GM10248 (cell line): ENCODE data around the gene FOSL1.

Source experiments
- CTCF ChIA-PET: fragments of 300-600 bp; sonication (Branson Sonifier 250); formaldehyde crosslinking; extraction: SDS; loops from one replicate; lab custom pipeline; 2021; ENCODE audit warnings: antibody characterized with exemption; lab: Yijun Ruan, JAX
- POLR2A ChIA-PET: fragments of 350-650 bp; sonication (Branson Sonifier 250); formaldehyde crosslinking; extraction: SDS; loops from one replicate; lab custom pipeline; 2020; ENCODE audit warnings: antibody characterized with exemption; lab: Yijun Ruan, JAX
- DNase-seq: peaks from one replicate; pipeline ENCODE4 v3.0.0; 2012; ENCODE audit errors: extremely low spot score
- TF ChIP-seq, protein P1 (sequence below): IDR thresholded peaks from 2 replicates; pipeline ENCODE4 v1.5.1; 2012; ENCODE audit warnings: mild to moderate bottlenecking, low read depth; ENCODE audit errors: extremely low read depth, missing control alignments, control extremely low read depth

Gene FOSL1

DNA sequence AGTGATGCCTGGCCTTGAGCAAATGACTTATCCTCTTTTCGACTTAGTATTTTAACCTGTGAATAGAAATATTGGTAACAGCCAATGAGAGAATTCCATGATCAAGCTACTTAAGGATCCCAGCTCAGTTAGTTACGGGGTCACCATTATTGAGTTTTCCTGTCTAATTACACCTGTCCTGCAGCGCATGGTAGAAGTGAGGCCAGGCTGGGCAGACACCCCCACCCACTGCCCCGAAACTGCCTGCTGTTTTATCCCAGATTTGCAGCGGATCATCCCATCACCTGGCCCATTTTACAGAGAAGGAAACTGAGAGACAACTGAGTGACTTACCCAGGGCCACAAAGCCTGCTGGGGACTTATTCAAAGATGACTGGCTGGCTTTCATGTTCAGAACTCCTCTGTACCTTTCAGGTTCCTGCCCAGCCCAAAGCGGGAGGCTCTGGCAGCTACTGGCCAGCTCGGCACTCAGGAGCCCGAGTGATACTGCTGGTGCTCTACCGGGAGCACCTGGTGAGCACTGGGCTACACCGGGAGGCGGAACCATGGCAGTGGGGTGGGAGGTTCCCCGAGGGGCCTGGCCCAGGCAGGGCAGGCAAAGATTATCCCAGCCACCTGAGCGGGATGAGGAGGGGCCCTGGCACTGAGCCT is 38.5 kb downstream of the FOSL1 start:
- TF ChIP-seq, protein P1, sequence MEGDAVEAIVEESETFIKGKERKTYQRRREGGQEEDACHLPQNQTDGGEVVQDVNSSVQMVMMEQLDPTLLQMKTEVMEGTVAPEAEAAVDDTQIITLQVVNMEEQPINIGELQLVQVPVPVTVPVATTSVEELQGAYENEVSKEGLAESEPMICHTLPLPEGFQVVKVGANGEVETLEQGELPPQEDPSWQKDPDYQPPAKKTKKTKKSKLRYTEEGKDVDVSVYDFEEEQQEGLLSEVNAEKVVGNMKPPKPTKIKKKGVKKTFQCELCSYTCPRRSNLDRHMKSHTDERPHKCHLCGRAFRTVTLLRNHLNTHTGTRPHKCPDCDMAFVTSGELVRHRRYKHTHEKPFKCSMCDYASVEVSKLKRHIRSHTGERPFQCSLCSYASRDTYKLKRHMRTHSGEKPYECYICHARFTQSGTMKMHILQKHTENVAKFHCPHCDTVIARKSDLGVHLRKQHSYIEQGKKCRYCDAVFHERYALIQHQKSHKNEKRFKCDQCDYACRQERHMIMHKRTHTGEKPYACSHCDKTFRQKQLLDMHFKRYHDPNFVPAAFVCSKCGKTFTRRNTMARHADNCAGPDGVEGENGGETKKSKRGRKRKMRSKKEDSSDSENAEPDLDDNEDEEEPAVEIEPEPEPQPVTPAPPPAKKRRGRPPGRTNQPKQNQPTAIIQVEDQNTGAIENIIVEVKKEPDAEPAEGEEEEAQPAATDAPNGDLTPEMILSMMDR = no peak
- ChIA-PET POLR2A (interaction anchor here (1.2 kb wide), 1 partner anchor 10 kb away, joined by 5 read pairs; no protein-coding TSS in a partner anchor), CTCF (interaction anchor here (1.2 to 17.2 kb wide), 6 partner anchors 10 to 149 kb away, joined by 3 to 535 read pairs (median 6); partner anchors contain the start of genes CCDC85B, CTSW, EFEMP2 and FIBP)
- DNase-seq = no peak

DNA sequence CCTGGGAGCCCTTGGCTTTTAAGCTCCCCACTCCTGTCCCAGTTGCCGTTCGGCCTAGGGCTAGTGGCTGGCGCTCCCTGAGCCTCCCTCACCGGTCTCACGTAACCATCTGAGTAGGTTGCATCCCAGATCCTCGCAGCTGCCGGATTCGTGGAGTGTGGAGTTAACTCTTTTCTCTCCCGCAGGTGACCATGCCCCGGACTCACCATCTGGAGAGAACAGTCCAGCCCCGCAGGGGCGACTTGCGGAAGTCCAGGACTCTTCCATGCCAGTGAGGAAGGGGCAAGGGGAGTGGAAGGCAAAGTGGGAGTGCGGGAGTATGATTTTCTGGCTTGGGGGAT is 39.1 kb downstream of the FOSL1 start:
- TF ChIP-seq, protein P1 = no peak
- CTCF ChIA-PET = interaction anchor here (1.0 to 17.2 kb wide), 8 partner anchors 10 to 149 kb away, joined by 3 to 535 read pairs (median 5); partner anchors contain the start of genes CCDC85B, CTSW, EFEMP2 and FIBP
- POLR2A ChIA-PET = interaction anchor here (1.2 kb wide), 1 partner anchor 10 kb away, joined by 5 read pairs; no protein-coding TSS in a partner anchor
- no peak for DNase-seq

DNA sequence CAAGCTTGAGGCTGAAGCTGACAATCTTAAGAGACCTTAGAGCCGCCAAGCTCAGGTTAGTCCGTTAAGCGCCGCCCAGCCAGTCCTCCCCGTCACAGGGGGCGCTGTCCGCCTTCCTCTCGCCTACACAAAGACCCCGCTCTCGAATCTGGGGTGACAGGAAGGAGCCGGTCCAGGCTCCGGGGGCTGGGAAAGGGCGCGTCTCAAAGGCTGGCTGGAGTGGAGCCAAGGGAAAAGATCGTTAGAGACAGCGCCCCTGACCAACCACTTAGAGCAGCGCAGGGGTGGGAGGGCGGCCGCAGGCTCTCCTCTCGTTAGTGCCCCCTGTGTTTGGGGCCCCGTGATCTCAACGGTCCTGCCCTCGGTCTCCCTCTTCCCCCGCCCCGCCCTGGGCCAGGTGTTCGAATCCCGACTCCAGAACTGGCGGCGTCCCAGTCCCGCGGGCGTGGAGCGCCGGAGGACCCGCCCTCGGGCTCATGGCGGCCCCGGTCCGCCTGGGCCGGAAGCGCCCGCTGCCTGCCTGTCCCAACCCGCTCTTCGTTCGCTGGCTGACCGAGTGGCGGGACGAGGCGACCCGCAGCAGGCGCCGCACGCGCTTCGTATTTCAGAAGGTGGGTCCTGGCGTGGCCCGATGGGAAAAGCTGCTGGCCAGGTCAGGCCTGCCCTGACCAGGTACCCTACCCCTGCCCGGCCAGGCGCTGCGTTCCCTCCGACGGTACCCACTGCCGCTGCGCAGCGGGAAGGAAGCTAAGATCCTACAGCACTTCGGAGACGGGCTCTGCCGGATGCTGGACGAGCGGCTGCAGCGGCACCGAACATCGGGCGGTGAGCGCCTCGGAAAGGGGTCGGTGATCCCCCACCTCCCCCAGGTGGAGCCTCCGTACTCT is 39.7 kb downstream of the FOSL1 start, which contains the start of gene MUS81:
Gene MUS81 (plus strand): TSS at position 156 of the 887 bp plus-strand sequence. CDS start 321 bp downstream, at position 477.
- peak; percentile 90 for DNase-seq
- POLR2A ChIA-PET = interaction anchor here (0.6 to 2.6 kb wide), 13 partner anchors 8 to 198 kb away, joined by 3 to 25 read pairs (median 5); partner anchors contain the start of genes BANF1, CCDC85B, EIF1AD and FIBP
- TF ChIP-seq, protein P1 = peak; percentile 90
- CTCF ChIA-PET = interaction anchor here (0.6 to 17.2 kb wide), 58 partner anchors 9 to 715 kb away, joined by 3 to 535 read pairs (median 4); partner anchors contain the start of genes AP5B1, BANF1, CCDC85B and CTSW

DNA sequence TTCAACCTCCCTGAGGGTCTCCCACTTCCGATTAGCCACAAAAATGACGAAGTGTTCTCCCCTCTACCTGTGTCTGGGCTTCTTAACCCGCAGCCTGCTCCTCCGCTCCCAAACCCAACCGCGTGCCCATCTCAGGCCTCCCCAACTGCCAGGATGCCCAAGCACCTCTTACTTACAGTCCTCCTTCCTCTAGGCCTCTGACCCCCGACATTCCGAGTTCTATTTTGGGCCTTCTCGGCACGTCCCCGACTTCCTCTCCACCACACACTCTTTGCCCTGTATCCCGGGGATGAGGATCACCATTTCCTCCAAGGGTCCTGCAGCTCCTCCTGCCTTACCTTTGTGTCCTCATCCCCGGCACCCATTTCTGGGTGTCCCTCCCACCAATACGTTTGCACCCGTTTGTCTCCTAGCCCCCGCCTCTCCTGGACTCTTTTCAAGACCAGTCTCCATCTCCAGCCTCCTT is 40.3 kb downstream of the FOSL1 start:
- POLR2A ChIA-PET = interaction anchor here (0.6 to 2.8 kb wide), 14 partner anchors 9 to 197 kb away, joined by 3 to 25 read pairs (median 5); partner anchors contain the start of genes BANF1, CCDC85B, EIF1AD and FIBP
- DNase-seq = no peak
- TF ChIP-seq, protein P1 = no peak
- CTCF ChIA-PET = interaction anchor here (0.6 to 17.2 kb wide), 56 partner anchors 9 to 714 kb away, joined by 3 to 535 read pairs (median 3); partner anchors contain the start of genes AP5B1, BANF1, CCDC85B and CTSW

DNA sequence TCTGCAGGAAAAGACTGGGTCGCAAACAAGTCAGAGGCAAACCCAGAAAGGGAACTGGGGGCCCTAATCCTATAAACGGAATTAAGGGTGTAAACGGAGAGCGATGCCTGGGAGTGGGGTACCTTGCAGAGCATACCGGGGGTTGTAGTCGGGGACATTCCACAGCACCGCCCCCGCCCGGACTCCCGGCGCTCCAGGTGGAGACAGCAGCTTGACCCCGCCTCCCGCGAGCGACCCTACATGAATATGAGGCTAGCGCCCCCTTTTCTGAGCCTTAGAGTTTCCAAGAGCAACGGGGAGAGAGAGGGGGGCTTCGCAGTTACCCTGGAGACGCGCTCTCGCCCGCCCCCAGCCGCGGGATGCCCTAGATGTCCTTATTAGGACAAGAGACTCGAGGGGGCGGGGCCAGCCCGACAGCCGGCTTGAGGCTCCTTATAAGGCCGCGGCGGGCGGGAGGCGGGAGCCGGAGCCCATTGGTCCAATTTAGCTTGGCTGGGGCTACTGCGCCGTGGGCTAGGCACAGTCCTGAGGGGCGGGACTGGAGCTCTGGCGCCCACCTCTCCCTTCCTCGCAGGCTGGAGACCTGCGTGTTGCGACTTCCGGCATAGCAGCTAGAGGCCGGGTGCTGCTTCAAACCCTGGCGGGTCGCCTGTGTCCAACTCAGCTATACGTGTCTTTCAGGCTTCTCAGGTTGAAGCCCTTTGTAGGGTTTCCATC is 40.9 kb downstream of the FOSL1 start:
- CTCF ChIA-PET = interaction anchor here (0.6 to 17.2 kb wide), 51 partner anchors 8 to 713 kb away, joined by 3 to 535 read pairs (median 3); partner anchors contain the start of genes AP5B1, BANF1, CCDC85B and CTSW
- POLR2A ChIA-PET = interaction anchor here (1.1 to 2.8 kb wide), 15 partner anchors 8 to 197 kb away, joined by 3 to 25 read pairs (median 5); partner anchors contain the start of genes BANF1, CCDC85B, EIF1AD and FIBP
- TF ChIP-seq, protein P1 = peak; percentile 6
- DNase-seq = peak; percentile 95
